ENCODE data around the gene PSD.

Gene PSD

DNA sequence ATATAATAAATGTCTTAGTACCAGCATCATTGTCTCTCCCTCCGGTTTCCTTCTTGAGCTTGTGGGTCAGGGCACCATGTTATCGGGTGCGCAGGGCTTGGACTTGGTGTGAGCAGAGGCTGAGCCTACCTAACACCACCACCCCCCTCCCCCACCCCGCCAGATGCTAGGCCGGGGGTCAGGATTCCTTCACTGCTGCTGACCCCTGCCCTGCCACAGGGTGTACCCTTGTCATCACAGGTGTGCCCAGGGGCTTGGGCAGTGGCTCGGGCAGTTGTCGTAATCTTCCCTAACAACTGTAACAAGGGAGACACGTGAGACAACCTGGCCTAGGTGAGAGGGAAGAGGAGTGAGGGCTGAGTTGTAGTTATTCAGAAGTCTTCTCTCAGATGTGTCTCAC is 35.7 kb downstream of the PSD start:
- DNase-seq: no peak

DNA sequence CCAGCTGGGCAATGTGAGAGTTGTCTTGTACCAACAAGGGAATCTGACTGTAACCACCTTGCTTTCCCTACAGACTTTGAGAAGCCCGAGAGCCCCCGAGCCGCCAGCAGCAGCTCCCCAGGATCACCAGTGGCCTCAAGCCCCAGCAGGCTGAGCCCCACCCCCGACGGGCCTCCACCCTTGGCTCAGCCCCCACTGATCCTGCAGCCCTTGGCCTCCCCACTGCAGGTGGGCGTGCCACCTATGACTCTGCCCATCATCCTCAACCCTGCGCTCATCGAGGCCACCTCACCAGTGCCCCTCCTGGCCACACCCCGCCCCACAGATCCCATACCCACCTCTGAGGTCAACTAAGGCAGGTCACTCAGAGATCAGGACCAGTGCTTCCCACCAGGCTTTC is 36.6 kb downstream of the PSD start:
- no peak for DNase-seq

GRCh38 chr10:102379383-102379782 is 39.2 kb downstream of the PSD start:
- no peak for DNase-seq

DNA sequence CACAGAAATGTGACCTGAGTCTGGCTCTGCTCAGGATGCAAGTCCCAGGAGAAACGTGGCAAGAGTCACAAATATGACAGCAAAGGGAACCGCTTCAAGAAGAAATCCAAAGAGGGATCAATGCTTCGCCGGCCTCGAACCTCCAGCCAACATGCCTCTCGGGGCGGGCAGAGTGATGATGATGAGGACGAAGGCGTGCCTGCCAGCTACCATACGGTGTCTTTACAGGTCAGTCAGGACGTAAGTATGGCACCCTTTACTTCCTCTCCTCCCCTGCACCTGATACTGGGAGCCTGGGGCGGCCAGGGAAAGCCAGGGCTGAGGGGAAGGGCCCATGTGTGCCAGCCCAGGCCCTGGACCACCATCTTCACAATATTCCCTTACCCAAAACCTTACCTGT is 41.7 kb downstream of the PSD start:
- DNase-seq: no peak

DNA sequence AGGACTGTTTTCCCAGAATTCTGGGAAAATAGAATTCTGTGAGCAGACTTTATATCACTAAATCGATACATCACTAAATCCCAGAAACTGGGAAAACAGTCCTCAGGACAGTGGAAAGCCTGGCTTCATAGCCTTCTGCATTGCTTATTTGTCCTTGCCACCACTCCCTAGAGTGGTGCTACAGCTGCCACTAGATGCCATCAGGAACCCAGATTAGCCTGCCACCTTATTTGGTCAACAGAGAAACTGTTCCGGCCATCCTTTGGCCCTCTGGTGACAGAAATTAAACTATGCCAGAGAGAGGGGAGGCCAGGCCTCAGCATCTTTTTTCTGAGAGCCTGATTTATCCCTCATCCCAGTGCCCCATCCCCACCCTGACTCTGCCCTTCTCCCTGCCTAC is 42.7 kb downstream of the PSD start:
- DNase-seq: no peak

DNA sequence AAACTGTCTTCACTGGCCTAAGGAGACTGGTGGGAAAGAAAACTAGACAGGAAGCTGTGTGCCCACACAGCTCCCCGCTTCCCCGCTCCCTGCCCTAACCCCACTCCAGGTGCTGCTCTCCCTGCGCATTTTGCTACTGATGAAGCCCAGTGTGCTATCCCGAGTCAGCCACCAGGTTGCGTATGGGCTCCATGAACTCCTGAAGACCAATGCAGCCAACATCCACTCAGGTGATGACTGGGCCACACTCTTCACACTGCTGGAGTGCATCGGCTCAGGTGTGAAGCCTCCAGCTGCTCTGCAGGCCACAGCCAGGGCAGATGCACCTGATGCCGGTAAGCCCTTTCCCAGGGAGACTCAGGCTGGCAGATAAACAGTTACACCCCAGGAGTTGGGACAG is 43.3 kb downstream of the PSD start:
- no peak for DNase-seq

GRCh38 chr10:102371295-102371694 is 47.3 kb downstream of the PSD start:
- no peak for DNase-seq

DNA sequence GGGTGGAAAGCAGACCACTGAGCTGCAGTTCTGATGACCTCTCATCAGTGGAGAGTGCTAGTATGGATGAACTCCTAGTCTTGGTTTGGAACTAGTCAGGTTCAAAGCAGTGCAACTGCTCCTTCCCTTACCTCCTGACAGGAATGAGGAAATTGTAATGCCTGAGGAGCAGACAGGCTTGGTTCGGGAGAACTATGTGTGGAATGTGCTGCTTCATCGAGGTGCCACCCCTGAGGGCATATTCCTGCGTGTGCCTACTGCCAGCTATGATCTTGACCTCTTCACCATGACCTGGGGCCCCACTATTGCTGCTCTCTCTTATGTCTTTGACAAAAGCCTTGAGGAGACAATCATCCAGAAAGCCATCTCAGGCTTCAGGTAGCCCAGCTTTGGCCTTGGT is 50.5 kb downstream of the PSD start:
- DNase-seq: no peak

DNA sequence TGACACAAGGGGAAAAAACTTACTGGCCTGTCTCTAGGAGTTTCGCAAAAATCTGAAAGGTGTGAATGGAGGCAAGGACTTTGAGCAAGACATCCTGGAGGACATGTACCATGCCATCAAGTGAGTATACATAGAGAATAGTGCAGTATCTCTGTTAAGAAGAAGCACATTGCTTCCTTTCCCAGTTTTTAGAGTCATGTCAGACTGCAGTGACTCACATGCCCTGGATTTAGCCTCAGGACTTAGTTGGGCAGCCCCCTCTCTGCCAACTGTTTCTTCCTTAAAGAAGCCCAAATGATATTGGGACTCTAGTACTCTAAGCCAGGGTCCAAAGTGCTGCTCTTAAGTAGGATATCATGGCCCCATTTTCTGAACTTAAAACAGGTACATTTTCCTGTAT is 51.1 kb downstream of the PSD start:
- no peak for DNase-seq

GRCh38 chr10:102358712-102359382 is 59.7 kb downstream of the PSD start:
- DNase-seq: no peak

DNA sequence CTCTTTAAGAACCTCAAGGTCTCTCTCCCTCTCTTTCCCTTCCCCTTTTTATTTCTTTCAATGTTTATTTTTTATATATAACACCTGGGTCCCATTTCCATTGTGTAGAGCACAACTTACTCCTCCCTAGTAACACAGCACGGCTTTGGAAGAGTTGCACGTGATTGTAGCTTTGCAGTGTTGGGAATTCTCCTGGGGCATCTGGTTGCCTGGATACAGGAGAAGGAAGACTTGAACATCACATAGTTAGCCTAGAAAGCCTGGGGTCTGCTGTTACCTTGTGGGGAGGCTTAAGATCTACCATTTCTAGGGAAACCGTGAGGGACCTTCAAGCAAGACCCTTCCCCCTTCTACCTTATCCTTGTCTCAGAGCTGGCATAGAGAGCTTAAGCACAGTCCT is 64.1 kb downstream of the PSD start:
- no peak for DNase-seq
